Measurements from ENCODE around the gene DPYD.

DNA sequence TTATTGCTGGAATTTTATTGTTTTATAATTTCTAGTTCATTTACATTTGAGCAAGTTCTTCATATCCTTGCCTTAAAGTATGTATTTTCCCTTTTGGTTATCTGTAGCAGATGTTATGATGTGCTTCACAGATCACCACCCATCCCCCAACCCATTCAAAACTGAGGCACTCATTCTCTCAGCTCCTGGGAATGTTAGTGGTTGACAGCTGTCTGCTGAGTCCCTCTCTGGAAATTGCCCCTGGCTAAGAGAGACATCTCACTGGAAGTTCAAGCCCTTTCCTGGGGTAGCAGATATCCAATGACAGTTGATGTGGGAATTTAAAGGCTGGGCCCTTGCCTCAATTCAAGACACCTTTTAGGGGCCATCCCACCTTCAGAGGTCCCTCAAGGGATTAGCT is 4.3 kb upstream of the DPYD start:
- TF ChIP-seq, protein P1, sequence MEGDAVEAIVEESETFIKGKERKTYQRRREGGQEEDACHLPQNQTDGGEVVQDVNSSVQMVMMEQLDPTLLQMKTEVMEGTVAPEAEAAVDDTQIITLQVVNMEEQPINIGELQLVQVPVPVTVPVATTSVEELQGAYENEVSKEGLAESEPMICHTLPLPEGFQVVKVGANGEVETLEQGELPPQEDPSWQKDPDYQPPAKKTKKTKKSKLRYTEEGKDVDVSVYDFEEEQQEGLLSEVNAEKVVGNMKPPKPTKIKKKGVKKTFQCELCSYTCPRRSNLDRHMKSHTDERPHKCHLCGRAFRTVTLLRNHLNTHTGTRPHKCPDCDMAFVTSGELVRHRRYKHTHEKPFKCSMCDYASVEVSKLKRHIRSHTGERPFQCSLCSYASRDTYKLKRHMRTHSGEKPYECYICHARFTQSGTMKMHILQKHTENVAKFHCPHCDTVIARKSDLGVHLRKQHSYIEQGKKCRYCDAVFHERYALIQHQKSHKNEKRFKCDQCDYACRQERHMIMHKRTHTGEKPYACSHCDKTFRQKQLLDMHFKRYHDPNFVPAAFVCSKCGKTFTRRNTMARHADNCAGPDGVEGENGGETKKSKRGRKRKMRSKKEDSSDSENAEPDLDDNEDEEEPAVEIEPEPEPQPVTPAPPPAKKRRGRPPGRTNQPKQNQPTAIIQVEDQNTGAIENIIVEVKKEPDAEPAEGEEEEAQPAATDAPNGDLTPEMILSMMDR (IDR thresholded peaks at IDR 0.05; ENCODE audit: low read length), result no peak
- no peak for TF ChIP-seq EZH2 (IDR thresholded peaks at IDR 0.05; ENCODE audit: borderline replicate concordance, low read length)

Data from OCI-LY1 (cell line).